Ovary (tissue), 9 donors: Measurements from ENCODE around the gene APEH. TPM values are rescaled to one million over a fixed set of nuclear protein-coding genes. Genes with fewer than 3 reads are reported as not detected.

ENCODE experiments used
- DNase-seq, 5 donors: peaks; one replicate each; pipeline ENCODE4 v3.0.0-alpha.2; 2019 to 2020
- H3K27ac ChIP-seq, 2 donors: fragments of 200-600 bp; one replicate each; pipeline versions ENCODE4 v1.5.1 to v1.8.0; 2019 to 2022
- H3K27me3 ChIP-seq: fragments of 200-600 bp; one replicate; pipeline ENCODE4 v1.8.0; 2022
- H3K36me3 ChIP-seq: fragments of 200-600 bp; sonication (generic); one replicate; pipeline ENCODE4 v1.5.1; 2019
- H3K4me1 ChIP-seq: one replicate; pipeline ENCODE4 v1.8.1; 2013; ENCODE audit warnings: mild to moderate bottlenecking, moderate library complexity; ENCODE audit not compliant: insufficient read depth
- H3K4me3 ChIP-seq: fragments of 200-600 bp; sonication (generic); one replicate; pipeline ENCODE4 v1.5.1; 2017
- H3K9me3 ChIP-seq, 2 donors: fragments of 200-600 bp in 1 of 2; sonication (generic) in 1 of 2; one replicate each; pipeline versions ENCODE4 v1.5.1 to v1.8.1; 2013 to 2019; ENCODE audit warnings: mild to moderate bottlenecking in 1 of 2, moderate library complexity in 1 of 2
- CTCF ChIP-seq, 3 donors: fragments of 450-650 bp in 2 of 3; fragments of 200-600 bp in 1 of 3; IDR thresholded peaks; one replicate each; pipeline versions ENCODE4 v1.5.1 to v1.8.0; 2016 to 2022; ENCODE audit warnings: antibody characterized with exemption in 3 of 3, mild to moderate bottlenecking in 1 of 3
- EP300 ChIP-seq: sonication (generic); formaldehyde crosslinking; IDR thresholded peaks from one replicate; pipeline ENCODE4 v1.6.1; 2017; ENCODE audit warnings: antibody characterized with exemption
- POLR2A ChIP-seq: fragments of 450-650 bp; IDR thresholded peaks from one replicate; pipeline ENCODE4 v1.6.1; 2017; ENCODE audit warnings: antibody characterized with exemption, mild to moderate bottlenecking, moderate library complexity
- WGBS, 3 donors: extraction: QIAGEN DNeasy Blood & Tissue Kit in 1 of 3; methylation state at CpG; one replicate each; pipeline versions ENCODE4 v1.1.5 to v1.1.7; 2013 to 2017; 5-methylcytosine and 5-hydroxymethylcytosine counted together
- intact Hi-C, 4 donors: fragments of 100-400 bp; cut with DNase I; formaldehyde crosslinking; loops; one replicate each; pipeline versions ENCODE4 v1.11.0 to v1.15.1; 2022 to 2023
- polyA plus RNA-seq, 2 donors: library from polyadenylated mRNA; stranded (reverse); fragments of 200-250 nt in 1 of 2; fragments of 350-450 nt in 1 of 2; fragmentation: Illumina TruSeq in 1 of 2; extraction: RNeasy Lipid Tissue Mini Kit (QIAGEN cat#74804) in 1 of 2; gene quantifications; one replicate each; pipeline ENCODE4 v1.2.3, GENCODE V29; 2013 to 2014
- total RNA-seq, 7 donors: library from RNA; depleted of rRNA in 2 of 7; stranded (reverse); fragments of >200 nt in 2 of 7; fragmentation: NEBNext Ultra II Directional in 3 of 7; extraction: Animal tissue kit (Norgen Biotek cat#: 25700) in 3 of 7; gene quantifications; one replicate each; pipeline versions ENCODE4 v1.1.0 to v1.2.4, GENCODE V29; 2016 to 2023
- donor health status: DM: no; HTN: no; CAD: no; lungs with moderate emphysema.
- donor health status: DM: no; HTN: no; CAD: no.
- donor health status: Bipolar disorder and iron deficiency.
- donor health status: DM: yes; HTN: yes; CAD: no.
- donor health status: DM: no; HTN: no; CAD: no.
- donor health status: DM: yes; HTN: yes; CAD: no.

APEH gene
- total and polyA plus RNA-seq, 9 donors, result 33.7 to 90.9 (median 60.6) TPM

GRCh38 chr3:49639551-49639950, 34.6 kb upstream of the APEH start:
- no peaks in the 10 kb centered on the region for H3K9me3 ChIP-seq
- H3K27me3 ChIP-seq, result no peaks in the 10 kb centered on the region
- WGBS, 3 donors, result 84 to 90% (median 87%) methylated on average over 2 of the region's 2 CpGs
- intact Hi-C loops, result no loop called here
- H3K27ac ChIP-seq, result no peak overlapping the region
- H3K36me3 ChIP-seq, result no peaks in the 10 kb centered on the region
- TF ChIP-seq POLR2A, result no peak
- H3K4me3 ChIP-seq, result no peak overlapping the region
- no peak for DNase-seq
- peaks cover 2% of the 10 kb centered on the region for H3K4me1 ChIP-seq

DNA sequence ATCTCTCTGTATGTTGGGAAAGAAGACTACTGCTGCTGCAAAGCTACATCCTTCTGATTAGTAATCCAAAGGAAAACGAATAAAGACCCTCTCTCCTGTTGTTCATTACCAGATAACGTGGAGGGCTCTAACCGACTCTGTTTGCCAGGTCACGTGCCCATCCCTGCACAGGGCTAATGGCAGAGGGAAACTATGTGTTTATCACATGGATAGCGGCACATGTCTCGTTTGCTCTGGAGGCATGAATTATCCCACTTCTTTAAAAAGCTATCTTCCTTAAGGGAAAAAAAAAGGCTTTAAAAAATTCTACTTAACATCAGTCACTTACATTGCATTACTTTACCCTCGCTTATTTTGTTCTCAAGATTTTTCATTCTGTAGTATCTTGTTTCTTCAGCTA, 32.9 kb upstream of the APEH start:
- H3K4me1 ChIP-seq, result peaks cover 2% of the 10 kb centered on the region
- WGBS, 3 donors, result 44 to 54% (median 44%) methylated on average over 7 of the region's 7 CpGs
- DNase-seq, result no peak
- H3K9me3 ChIP-seq, result no peaks in the 10 kb centered on the region
- H3K27ac ChIP-seq, result no peak overlapping the region
- intact Hi-C loops, result no loop called here
- no peak overlapping the region for H3K4me3 ChIP-seq
- no peaks in the 10 kb centered on the region for H3K36me3 ChIP-seq
- no peaks in the 10 kb centered on the region for H3K27me3 ChIP-seq
- no peak for TF ChIP-seq CTCF (IDR thresholded peaks at IDR 0.05)
- no peak for TF ChIP-seq POLR2A

DNA sequence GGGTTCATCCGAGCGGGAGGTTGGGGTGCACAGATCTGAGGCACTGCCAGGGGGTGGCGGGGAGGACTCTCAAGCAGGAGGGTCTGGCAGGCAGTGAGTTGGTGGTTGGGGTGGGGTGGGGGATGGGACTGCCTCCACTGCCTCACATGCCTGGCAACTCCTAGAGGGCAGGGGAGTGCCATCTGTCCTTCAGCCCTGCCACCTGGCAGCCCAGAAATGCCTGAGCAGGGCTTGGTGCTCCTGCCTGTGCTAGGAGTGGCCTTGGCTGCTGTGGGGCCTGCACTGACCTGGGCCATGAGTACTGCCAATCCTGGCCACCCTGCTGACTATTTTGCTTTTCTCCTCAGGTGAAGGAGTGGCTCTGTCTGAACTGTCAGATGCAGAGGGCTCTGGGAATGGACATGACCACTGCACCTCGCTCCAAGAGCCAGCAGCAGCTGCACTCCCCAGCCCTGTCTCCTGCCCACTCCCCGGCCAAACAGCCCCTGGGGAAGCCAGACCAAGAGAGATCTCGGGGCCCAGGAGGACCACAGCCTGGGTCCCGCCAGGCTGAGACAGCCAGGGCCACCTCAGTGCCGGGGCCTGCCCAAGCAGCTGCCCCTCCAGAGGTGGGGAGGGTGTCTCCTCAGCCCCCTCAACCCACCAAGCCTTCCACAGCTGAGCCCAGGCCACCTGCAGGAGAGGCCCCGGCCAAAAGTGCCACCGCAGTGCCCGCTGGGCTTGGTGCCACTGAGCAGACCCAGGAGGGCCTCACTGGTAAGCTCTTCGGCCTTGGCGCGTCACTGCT, 32.0 kb upstream of the APEH start:
- DNase-seq, result no peak
- H3K27ac ChIP-seq, result no peak overlapping the region
- H3K9me3 ChIP-seq, result no peaks in the 10 kb centered on the region
- WGBS, 3 donors, result 91 to 98% (median 94%) methylated on average over 10 to 14 of the region's 14 CpGs
- TF ChIP-seq EP300, result no peak
- no peak for TF ChIP-seq POLR2A
- TF ChIP-seq CTCF (IDR thresholded peaks at IDR 0.05), result no peak
- H3K4me1 ChIP-seq, result no peaks in the 10 kb centered on the region
- H3K4me3 ChIP-seq, result no peak overlapping the region
- intact Hi-C loops, result no loop called here
- H3K27me3 ChIP-seq, result no peaks in the 10 kb centered on the region
- no peaks in the 10 kb centered on the region for H3K36me3 ChIP-seq

DNA sequence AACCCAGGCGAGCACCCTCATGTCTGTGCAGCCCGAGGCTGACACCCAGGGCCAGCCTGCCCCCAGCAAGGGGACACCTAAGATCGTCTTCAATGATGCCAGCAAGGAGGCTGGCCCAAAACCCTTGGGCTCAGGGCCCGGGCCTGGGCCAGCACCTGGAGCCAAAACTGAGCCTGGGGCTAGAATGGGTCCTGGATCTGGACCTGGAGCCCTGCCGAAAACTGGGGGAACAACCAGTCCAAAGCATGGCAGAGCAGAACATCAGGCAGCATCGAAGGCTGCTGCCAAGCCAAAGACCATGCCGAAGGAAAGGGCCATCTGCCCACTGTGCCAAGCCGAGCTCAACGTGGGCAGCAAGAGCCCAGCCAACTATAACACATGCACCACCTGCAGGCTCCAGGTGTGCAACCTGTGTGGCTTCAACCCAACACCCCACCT, 31.4 kb upstream of the APEH start:
- no peak for DNase-seq
- H3K27me3 ChIP-seq, result no peaks in the 10 kb centered on the region
- H3K9me3 ChIP-seq, result no peaks in the 10 kb centered on the region
- no peak for TF ChIP-seq CTCF (IDR thresholded peaks at IDR 0.05)
- TF ChIP-seq POLR2A, result no peak
- TF ChIP-seq EP300, result no peak
- H3K4me1 ChIP-seq, result no peaks in the 10 kb centered on the region
- intact Hi-C loops, result no loop called here
- H3K4me3 ChIP-seq, result no peak overlapping the region
- no peaks in the 10 kb centered on the region for H3K36me3 ChIP-seq
- H3K27ac ChIP-seq, result no peak overlapping the region
- 89 to 96% (median 90%) methylated on average over 5 to 9 of the region's 9 CpGs for WGBS, 3 donors

DNA sequence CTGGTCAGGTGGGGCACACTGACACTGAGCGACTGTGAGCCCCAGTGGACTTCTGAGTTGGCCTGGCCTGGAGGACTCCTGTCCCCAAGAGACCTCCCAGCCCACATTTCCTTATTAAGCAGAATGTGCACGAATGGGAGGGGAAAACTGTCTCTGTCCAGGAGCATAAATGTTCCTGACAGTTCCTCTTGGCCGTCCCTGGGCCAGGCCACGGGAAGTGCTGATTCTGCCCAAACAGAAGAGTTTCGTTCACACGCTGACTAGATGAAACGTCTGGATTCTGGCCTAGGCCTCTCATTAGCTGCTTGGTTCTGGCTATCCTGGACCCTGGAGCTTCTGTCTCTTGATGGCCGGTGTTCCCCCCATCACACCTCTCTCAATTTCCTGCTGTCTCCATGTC, 29.5 kb upstream of the APEH start:
- 84 to 87% (median 85%) methylated on average over 8 of the region's 8 CpGs for WGBS, 3 donors
- no peaks in the 10 kb centered on the region for H3K36me3 ChIP-seq

More for the DNA sequence above, 29.5 kb upstream of the APEH start:
- DNase-seq, result no peak
- Histone ChIP-seq H3K4me3 (no peak overlapping the region), H3K27me3 (no peaks in the 10 kb centered on the region), H3K27ac (no peak overlapping the region), H3K9me3 (no peaks in the 10 kb centered on the region), H3K4me1 (no peaks in the 10 kb centered on the region)
- intact Hi-C loops, result no loop called here
- TF ChIP-seq CTCF (IDR thresholded peaks at IDR 0.05), result no peak
- TF ChIP-seq POLR2A, result no peak
